Stimulated activated CD8-positive, alpha-beta memory T cell treated with anti-CD3 and anti-CD28 coated beads, Interleukin-15, amount 100 ng/mL, for 24 hours (primary cell): ENCODE measurements around the gene SHMT2.

Source experiments
- DNase-seq: peaks from one replicate; pipeline ENCODE4 v3.0.0-alpha.2; 2020; ENCODE audit warnings: low read depth

Gene SHMT2

GRCh38 chr12:57215065-57215464 is 14.4 kb upstream of the SHMT2 start:
- no peak for DNase-seq

GRCh38 chr12:57215668-57216013 is 13.9 kb upstream of the SHMT2 start:
- no peak for DNase-seq

GRCh38 chr12:57216014-57216911 is 13.2 kb upstream of the SHMT2 start, which contains the start of gene NXPH4:
NXPH4 (plus strand) TSS chr12:57216794; CDS start chr12:57216970, 176 bp downstream.
- DNase-seq, result no peak

GRCh38 chr12:57216921-57217879 is 12.3 kb upstream of the SHMT2 start:
- DNase-seq, result no peak

GRCh38 chr12:57218030-57218853 is 11.3 kb upstream of the SHMT2 start:
- DNase-seq, result no peak

GRCh38 chr12:57219205-57219992 is 10.1 kb upstream of the SHMT2 start:
- no peak for DNase-seq

- no peak for DNase-seq
These were observed 9.3 kb upstream of the SHMT2 start for GRCh38 chr12:57219993-57220754.

GRCh38 chr12:57220770-57221168 is 8.7 kb upstream of the SHMT2 start:
- DNase-seq, result no peak

- DNase-seq, result no peak
These were observed 8.2 kb upstream of the SHMT2 start for GRCh38 chr12:57221169-57221917.

- DNase-seq, result no peak
These were observed 7.0 kb upstream of the SHMT2 start for GRCh38 chr12:57222286-57223190.

GRCh38 chr12:57223191-57224165 is 6.0 kb upstream of the SHMT2 start:
- DNase-seq, result no peak

- no peak for DNase-seq
These were observed 5.1 kb upstream of the SHMT2 start for GRCh38 chr12:57224278-57224972.

- DNase-seq, result no peak
These were observed 4.4 kb upstream of the SHMT2 start for GRCh38 chr12:57224973-57225679.

GRCh38 chr12:57225680-57226210 is 3.8 kb upstream of the SHMT2 start:
- DNase-seq, result no peak

GRCh38 chr12:57226588-57227314 is 2.8 kb upstream of the SHMT2 start:
- no peak for DNase-seq
